Inflammatory macrophage (primary cell): ENCODE data around the gene HBA1.
"Not testable (repeated sequence)": the region's sequence is repeated elsewhere in the genome, so short reads cannot be mapped to it uniquely, and the experiment has no call there.

Experiments used
- DNase-seq, 2 donors: peaks; one replicate each; pipeline ENCODE4 v3.0.0-alpha.2; 2020 to 2022

Gene HBA1

DNA sequence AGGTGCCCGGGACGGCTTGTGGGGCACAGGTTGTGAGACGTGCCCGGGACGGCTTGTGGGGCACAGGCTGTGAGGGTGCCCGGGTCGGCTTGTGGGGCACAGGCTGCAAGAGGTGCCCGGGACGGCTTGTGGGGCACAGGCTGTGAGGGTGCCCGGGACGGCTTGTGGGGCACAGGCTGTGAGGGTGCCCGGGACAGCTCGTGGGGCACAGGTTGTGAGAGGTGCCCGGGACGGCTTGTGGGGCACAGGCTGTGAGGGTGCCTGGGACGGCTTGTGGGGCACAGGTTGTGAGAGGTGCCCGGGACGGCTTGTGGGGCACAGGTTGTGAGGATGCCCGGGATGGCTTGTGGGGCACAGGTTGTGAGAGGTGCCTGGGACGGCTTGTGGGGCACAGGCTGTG lies 16.2 kb upstream of the HBA1 start:
- not testable (repeated sequence) for DNase-seq

DNA sequence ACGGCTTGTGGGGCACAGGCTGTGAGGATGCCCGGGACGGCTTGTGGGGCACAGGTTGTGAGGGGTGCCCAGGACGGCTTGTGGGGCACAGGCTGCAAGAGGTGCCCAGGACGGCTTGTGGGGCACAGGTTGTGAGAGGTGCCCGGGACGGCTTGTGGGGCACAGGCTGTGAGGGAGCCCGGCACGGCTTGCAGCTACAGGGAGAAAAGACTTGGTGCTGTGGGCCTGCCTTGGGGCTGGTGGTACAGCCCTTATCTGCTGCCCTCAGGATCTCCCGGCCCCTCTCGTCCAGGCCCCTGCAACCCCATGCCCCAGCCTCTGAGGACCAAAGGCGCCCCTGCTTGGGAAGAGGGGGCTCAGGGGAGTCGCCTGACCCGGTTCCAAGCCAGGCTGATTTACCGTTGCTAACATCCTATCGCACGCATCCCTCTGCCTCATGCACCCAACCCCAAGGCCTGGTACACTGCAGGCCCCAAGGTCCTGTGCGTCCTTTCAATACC lies 15.7 kb upstream of the HBA1 start:
- no peak for DNase-seq

DNA sequence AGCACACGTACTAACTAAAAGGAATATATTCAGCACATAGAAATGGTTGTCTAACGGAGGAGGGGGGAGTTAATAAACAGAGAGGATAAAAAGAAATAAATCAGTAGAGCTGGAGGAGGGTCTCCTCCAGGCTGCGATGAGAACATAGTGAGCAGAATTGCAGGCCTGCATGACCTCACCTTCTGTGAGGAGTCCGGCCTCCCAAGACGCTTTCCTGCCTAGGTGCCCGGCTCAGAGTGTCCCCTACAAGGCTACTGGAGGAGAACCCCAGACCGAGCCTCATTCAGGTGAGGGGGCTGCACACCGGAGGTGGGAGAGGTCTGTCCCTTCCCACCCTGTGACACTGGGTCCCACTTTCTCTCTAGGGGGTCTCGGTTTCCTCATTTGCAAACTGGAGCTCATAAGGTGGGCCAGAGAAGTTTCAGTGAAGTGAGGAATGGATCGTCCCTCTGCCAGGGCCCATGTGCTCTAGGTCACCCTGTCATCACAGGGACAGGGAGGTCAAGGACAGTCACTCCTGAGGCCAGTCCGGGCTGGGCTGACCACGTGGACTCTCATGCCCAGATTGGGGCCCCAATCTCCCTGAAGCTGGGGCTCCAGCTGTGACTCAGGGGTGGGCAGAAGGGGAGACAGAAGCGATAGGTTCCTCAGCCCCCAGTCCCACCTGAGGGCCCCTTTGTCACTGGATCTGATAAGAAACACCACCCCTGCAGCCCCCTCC lies 14.0 kb upstream of the HBA1 start:
- no peak for DNase-seq

DNA sequence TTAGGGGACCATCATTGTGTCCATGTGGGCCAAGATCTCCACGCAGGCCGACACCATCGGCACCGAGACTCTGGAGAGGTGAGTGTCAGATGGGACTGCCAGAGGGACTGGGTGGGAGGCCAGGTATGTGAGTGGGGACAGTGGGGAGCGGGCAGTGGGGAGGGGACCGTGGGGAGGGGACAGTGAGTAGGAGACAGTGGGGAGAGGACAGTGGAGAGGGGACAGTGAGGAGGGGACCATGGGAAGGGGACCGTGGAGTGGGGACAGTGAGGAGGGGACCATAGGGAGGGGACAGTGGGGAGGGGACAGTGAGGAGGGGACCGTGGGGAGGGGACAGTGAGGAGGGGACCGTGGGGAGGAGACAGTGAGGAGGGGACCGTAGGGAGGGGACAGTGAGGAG lies 13.3 kb upstream of the HBA1 start:
- not testable (repeated sequence) for DNase-seq

DNA sequence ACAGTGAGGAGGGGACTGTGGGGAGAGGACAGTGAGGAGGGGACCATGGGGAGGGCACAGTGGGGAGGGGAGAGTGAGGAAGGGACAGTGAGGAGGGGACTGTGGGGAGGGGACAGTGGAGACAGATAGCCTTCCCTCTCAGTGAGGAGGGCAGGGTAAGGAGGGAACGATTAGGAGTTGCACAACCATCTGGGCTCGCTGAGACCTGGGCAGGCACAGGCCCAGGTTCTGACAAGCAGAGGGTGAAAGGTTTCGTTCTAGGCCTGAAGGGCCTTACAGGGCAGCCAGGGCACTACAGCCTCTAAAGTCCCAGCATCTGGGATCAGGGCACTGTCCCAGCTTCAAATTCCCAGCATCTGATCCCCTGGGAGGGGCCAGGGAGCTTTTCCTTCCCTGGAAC lies 12.8 kb upstream of the HBA1 start:
- DNase-seq: not testable (repeated sequence)

DNA sequence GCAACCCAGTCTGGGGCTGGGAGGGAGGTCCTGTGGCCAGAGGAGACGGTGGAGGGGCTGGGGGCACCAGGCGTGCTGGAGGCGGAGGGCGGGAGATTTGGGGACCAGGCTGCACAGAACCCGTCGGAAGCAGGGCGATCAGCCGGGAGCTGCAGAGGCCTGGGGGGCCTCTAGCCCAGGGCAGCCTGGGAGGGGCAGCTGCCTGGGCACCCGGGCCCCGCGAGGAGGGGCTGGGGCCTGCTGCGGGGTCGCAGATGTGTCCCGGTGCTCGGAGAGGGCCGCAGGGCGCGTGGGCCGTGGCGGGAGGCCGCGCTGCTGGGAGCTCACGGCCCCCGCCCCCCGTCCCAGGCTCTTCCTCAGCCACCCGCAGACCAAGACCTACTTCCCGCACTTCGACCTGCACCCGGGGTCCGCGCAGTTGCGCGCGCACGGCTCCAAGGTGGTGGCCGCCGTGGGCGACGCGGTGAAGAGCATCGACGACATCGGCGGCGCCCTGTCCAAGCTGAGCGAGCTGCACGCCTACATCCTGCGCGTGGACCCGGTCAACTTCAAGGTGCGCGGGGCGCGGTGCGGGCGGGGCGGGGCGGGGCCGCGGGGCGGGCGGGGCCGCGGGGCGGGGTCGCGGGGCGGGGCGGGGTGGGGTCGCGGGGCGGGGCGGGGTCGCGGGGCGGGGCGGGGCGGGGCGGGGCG lies 12.2 kb upstream of the HBA1 start:
- DNase-seq: not testable (repeated sequence)

DNA sequence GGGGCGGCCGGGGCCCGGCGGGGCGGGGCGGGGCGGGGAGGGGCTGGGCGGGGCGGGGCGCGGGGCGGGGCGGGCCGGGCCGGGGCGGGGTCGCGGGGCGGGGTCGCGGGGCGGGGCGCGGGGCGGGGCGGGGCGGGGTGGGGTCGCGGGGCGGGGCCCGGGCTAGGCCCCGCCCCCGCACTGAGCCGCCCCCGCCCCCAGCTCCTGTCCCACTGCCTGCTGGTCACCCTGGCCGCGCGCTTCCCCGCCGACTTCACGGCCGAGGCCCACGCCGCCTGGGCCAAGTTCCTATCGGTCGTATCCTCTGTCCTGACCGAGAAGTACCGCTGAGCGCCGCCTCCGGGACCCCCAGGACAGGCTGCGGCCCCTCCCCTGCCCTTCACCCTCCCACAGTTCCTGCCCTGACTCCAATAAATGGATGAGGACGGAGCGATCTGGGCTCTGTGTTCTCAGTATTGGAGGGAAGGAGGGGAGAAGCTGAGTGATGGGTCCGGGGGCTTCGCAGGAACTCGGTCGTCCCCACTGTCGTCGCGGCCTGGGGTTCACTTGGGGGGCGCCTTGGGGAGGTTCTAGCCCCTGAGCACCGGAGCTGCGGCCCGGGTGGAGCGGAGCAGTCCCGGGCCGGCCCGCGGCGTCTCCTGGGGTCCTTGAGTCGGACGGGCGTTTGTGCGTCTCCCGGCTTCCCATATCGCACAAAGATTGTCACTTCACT lies 11.5 kb upstream of the HBA1 start:
- DNase-seq: no peak

DNA sequence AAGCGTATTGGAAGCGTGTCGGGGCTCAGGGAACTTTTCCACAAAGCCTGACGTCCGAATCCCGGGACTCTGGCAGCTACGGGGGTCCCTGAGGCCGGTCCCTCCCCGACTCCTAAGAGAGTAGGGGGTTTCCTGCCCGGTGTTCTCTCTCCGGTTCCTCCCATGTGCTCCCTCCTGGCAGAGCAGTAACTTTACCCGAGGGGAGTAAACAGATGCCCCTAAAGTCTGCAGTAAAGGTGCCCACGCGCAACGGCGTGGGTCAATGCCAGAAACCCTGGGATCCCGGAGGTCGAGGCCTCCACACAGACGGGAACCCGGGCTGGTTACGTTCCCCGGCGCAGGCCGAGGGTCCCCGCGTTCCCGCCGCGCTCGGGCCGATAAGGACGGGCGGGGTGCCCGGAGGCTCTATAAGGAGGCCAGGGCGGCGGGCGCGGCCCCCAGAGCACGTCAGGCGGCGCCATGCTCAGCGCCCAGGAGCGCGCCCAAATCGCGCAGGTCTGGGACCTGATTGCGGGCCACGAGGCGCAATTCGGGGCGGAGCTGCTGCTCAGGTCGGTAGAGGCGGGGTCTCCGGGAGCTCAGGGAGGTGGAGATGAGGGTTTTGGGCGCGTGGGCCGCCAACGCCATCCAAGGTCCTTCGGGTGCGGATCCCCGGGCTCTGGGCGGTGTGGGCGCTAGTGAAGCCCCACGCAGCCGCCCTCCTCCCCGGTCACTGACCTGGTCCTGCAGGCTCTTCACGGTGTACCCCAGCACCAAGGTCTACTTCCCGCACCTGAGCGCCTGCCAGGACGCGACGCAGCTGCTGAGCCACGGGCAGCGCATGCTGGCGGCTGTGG lies 10.7 kb upstream of the HBA1 start, which contains the start of gene HBM:
TSS of gene HBM (plus strand) at position 440 of the 836 bp plus-strand sequence. CDS start at position 460, 20 bp downstream.
- DNase-seq: no peak

DNA sequence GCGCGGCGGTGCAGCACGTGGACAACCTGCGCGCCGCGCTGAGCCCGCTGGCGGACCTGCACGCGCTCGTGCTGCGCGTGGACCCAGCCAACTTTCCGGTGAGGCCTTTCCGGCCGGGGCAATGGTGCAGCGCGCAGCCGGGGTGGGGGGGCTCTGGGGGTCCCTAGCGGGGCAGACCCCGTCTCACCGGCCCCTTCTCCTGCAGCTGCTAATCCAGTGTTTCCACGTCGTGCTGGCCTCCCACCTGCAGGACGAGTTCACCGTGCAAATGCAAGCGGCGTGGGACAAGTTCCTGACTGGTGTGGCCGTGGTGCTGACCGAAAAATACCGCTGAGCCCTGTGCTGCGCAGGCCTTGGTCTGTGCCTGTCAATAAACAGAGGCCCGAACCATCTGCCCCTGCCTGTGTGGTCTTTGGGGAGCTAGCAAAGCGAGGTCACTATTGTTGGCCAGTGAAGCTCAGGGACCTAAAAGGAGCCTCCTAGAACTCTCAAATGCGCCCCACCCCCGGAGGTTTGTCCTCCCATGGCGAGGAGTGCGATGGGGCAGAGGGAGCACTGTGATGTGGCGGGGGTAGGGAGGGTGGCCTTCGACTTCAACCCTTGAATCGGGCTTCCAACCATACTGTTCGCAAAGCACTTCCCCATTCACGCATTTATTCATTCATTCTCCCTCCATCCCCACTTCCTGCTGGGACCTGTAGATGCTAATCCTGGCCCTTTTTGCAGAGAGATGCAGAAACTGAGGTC lies 9.9 kb upstream of the HBA1 start:
- DNase-seq: no peak

DNA sequence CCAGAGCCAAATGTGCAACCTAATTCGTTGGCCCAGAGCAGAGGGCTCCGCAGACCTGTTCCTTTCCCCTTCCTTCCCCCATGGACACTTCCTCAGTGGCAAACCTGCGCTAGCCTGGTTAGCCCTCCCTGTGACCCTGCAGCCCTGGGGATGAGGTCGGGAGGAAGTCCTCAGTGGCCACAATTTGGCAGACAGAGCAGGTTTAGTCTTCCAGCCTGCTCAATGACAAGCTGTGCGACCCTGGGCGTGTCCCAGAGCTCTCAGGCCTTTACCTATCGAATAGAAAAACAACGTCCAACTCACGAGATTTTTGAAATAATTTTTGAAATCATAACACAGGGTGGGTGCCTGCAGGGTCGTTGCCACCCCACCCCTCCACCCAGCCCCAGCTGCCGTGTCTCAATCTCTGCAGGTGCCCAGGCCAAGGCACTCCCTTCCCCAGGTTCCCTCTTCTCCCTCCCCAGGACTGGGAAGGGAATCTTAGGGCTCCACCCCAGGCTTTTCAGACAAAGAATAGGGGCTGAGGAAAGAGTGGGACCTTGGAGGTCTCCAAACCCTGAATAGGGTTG lies 9.3 kb upstream of the HBA1 start:
- no peak for DNase-seq

DNA sequence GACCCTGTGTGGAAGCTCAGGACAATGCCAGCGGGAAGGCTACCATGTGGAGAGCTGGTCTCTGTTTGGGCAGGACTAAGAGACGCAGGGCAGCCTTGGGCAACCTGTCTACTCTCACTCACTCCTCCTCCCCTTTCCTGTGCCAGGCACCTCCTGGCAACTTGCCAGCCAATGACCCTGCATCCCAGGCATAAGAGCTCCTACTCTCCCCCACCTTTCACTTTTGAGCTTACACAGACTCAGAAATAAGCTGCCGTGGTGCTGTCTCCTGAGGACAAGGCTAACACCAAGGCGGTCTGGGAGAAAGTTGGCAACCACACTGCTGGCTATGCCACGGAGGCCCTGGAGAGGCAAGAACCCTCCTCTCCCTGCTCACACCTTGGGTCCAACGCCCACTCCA lies 8.1 kb upstream of the HBA1 start:
- no peak for DNase-seq

DNA sequence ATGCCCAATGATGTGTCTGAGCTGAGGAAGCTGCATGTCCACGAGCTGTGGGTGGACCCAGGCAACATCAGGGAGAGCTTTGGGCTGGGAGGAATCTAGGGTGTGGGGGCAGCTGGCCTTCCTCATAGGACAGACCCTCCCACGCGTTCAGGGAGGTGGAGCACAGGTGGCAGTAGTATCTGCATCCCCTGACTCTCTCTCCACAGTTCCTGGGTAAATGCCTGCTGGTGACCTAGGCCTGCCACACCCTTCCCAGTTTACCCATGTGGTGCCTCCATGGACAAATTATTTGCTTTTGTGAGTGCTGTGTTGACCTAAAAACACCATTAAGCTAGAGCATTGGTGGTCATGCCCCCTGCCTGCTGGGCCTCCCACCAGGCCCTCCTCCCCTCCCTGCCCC lies 7.5 kb upstream of the HBA1 start:
- no peak for DNase-seq

DNA sequence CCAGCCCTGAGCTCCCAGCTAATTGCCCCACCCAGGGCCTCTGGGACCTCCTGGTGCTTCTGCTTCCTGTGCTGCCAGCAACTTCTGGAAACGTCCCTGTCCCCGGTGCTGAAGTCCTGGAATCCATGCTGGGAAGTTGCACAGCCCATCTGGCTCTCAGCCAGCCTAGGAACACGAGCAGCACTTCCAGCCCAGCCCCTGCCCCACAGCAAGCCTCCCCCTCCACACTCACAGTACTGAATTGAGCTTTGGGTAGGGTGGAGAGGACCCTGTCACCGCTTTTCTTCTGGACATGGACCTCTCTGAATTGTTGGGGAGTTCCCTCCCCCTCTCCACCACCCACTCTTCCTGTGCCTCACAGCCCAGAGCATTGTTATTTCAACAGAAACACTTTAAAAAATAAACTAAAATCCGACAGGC lies 6.4 kb upstream of the HBA1 start:
- DNase-seq: peak in 1 of 2 donors; percentile 23

DNA sequence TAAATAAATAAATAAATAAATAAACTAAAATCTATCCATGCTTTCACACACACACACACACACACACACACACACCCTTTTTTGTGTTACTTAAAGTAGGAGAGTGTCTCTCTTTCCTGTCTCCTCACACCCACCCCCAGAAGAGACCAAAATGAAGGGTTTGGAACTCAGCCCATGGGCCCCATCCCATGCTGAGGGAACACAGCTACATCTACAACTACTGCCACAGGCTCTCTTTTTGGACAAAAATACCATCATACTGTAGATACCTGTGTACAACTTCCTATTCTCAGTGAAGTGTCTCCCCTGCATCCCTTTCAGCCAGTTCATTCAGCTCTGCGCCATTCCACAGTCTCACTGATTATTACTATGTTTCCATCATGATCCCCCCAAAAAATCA lies 5.7 kb upstream of the HBA1 start:
- no peak for DNase-seq

DNA sequence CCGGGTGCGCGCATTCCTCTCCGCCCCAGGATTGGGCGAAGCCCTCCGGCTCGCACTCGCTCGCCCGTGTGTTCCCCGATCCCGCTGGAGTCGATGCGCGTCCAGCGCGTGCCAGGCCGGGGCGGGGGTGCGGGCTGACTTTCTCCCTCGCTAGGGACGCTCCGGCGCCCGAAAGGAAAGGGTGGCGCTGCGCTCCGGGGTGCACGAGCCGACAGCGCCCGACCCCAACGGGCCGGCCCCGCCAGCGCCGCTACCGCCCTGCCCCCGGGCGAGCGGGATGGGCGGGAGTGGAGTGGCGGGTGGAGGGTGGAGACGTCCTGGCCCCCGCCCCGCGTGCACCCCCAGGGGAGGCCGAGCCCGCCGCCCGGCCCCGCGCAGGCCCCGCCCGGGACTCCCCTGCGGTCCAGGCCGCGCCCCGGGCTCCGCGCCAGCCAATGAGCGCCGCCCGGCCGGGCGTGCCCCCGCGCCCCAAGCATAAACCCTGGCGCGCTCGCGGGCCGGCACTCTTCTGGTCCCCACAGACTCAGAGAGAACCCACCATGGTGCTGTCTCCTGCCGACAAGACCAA lies 4.0 kb upstream of the HBA1 start, which contains the start of gene HBA2:
TSS of gene HBA2 (plus strand) at position 503 of the 568 bp plus-strand sequence. CDS start at position 540, 37 bp downstream.
- not testable (repeated sequence) for DNase-seq

DNA sequence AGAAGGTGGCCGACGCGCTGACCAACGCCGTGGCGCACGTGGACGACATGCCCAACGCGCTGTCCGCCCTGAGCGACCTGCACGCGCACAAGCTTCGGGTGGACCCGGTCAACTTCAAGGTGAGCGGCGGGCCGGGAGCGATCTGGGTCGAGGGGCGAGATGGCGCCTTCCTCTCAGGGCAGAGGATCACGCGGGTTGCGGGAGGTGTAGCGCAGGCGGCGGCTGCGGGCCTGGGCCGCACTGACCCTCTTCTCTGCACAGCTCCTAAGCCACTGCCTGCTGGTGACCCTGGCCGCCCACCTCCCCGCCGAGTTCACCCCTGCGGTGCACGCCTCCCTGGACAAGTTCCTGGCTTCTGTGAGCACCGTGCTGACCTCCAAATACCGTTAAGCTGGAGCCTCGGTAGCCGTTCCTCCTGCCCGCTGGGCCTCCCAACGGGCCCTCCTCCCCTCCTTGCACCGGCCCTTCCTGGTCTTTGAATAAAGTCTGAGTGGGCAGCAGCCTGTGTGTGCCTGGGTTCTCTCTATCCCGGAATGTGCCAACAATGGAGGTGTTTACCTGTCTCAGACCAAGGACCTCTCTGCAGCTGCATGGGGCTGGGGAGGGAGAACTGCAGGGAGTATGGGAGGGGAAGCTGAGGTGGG lies 3.1 kb upstream of the HBA1 start:
- not testable (repeated sequence) for DNase-seq

DNA sequence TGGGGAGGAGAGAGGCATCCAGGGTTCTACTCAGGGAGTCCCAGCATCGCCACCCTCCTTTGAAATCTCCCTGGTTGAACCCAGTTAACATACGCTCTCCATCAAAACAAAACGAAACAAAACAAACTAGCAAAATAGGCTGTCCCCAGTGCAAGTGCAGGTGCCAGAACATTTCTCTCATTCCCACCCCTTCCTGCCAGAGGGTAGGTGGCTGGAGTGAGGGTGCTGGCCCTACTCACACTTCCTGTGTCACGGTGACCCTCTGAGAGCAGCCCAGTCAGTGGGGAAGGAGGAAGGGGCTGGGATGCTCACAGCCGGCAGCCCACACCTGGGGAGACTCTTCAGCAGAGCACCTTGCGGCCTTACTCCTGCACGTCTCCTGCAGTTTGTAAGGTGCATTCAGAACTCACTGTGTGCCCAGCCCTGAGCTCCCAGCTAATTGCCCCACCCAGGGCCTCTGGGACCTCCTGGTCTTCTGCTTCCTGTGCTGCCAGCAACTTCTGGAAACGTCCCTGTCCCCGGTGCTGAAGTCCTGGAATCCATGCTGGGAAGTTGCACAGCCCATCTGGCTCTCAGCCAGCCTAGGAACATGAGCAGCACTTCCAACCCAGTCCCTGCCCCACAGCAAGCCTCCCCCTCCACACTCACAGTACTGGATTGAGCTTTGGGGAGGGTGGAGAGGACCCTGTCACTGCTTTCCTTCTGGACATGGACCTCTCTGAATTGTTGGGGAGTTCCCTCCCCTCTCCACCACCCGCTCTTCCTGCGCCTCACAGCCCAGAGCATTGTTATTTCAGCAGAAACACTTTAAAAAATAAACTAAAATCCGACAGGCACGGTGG lies 2.3 kb upstream of the HBA1 start:
- DNase-seq: not testable (repeated sequence)

DNA sequence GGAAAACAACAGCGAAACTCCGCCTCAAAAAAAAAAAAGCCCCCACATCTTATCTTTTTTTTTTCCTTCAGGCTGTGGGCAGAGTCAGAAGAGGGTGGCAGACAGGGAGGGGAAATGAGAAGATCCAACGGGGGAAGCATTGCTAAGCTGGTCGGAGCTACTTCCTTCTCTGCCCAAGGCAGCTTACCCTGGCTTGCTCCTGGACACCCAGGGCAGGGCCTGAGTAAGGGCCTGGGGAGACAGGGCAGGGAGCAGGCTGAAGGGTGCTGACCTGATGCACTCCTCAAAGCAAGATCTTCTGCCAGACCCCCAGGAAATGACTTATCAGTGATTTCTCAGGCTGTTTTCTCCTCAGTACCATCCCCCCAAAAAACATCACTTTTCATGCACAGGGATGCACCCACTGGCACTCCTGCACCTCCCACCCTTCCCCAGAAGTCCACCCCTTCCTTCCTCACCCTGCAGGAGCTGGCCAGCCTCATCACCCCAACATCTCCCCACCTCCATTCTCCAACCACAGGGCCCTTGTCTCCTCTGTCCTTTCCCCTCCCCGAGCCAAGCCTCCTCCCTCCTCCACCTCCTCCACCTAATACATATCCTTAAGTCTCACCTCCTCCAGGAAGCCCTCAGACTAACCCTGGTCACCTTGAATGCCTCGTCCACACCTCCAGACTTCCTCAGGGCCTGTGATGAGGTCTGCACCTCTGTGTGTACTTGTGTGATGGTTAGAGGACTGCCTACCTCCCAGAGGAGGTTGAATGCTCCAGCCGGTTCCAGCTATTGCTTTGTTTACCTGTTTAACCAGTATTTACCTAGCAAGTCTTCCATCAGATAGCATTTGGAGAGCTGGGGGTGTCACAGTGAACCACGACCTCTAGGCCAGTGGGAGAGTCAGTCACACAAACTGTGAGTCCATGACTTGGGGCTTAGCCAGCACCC lies 1.2 kb upstream of the HBA1 start:
- peak in 1 of 2 donors; percentile 32 for DNase-seq
